ENCODE results near the gene DHDH. TPM values are rescaled to one million over a fixed set of nuclear protein-coding genes. Genes with fewer than 3 reads are reported as not detected.
"Not testable (repeated sequence)": the region's sequence is repeated elsewhere in the genome, so short reads cannot be mapped to it uniquely, and the experiment has no call there.

DHDH gene
- total and polyA plus RNA-seq, 3 experiments from 2014 or later, result 0.31 to 0.53 (median 0.42) TPM

DNA sequence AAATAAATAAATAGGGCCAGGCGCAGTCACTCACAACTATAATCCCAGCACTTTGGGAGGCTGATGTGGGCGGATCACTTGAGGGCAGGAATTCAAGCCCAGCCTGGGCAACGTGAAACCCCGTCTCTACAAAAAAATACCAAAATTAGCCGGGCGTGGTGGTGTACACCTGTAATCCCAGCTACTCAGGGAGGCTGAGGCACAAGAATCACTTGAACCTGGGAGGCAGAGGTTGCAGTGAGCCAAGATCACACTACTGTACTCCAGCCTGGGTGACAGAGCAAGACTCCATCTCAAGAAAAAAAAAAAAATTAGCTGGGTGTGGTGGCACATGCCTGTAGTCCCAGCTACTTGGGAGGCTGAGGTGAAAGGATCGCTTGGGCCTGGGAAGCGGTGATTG lies 7.6 kb upstream of the DHDH start:
- H3K4me1 ChIP-seq (ENCODE audit: insufficient read depth, low read length); POLR2A ChIA-PET; H3K9me3 ChIP-seq (ENCODE audit: low read length); H3K36me3 ChIP-seq (ENCODE audit: insufficient read depth, low read length); H3K4me3 ChIP-seq (ENCODE audit: low read length); DNase-seq; H3K27me3 ChIP-seq (ENCODE audit: insufficient read depth, low read length, poor library complexity, severe bottlenecking); H3K4me3 Mint-ChIP-seq; CTCF ChIA-PET; H3K4me1 Mint-ChIP-seq; H3K27ac Mint-ChIP-seq; H3K27me3 Mint-ChIP-seq; H3K9me3 Mint-ChIP-seq; H3K27ac ChIP-seq (ENCODE audit: low read depth, low read length): not testable (repeated sequence)
- peaks cover 0 to 20% (median 0%) of the 10 kb centered on the region in 3 donors for H3K36me3 Mint-ChIP-seq

DNA sequence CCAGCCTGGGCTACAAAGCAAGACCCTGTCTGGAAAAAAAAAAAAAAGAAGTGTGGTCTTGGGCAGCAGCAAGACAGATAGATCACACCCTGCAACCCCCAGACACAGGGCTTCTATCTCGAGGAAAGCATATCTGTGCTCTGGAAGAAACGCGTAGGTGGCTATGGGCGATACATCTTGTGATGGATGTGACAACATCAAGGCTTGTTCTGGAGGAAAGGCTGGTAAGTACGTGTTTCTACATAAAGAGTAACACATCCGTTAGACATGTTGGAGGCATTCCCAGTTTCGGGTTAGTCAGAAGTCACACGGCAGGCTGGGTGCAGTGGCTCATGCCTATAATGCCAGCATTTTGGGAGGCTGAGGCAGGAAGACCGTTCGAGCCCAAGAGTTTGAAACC lies 6.6 kb upstream of the DHDH start:
- H3K4me1 Mint-ChIP-seq, result peaks cover 0 to 4% (median 0%) of the 10 kb centered on the region in 3 donors
- ChIA-PET CTCF (no interaction called here), POLR2A (no interaction called here)
- Histone ChIP-seq H3K4me3 (ENCODE audit: low read length) (no peak overlapping the region), H3K4me1 (ENCODE audit: insufficient read depth, low read length) (no peaks in the 10 kb centered on the region), H3K9me3 (ENCODE audit: low read length) (no peaks in the 10 kb centered on the region), H3K36me3 (ENCODE audit: insufficient read depth, low read length) (no peaks in the 10 kb centered on the region), H3K27me3 (ENCODE audit: insufficient read depth, low read length, poor library complexity, severe bottlenecking) (no peaks in the 10 kb centered on the region), H3K27ac (ENCODE audit: low read depth, low read length) (no peak overlapping the region)
- DNase-seq, result peak in 1 of 5 donors; percentile 11
- no peaks in the 10 kb centered on the region for H3K9me3 Mint-ChIP-seq
- H3K36me3 Mint-ChIP-seq, result peaks cover 0 to 12% (median 0%) of the 10 kb centered on the region in 3 donors
- peak overlapping the region in 2 of 8 donors; percentile 47 to 58 for H3K27ac Mint-ChIP-seq
- H3K4me3 Mint-ChIP-seq, result peak overlapping the region in 3 of 7 donors; percentile 22 to 61 (median 32)
- H3K27me3 Mint-ChIP-seq, result no peaks in the 10 kb centered on the region

DNA sequence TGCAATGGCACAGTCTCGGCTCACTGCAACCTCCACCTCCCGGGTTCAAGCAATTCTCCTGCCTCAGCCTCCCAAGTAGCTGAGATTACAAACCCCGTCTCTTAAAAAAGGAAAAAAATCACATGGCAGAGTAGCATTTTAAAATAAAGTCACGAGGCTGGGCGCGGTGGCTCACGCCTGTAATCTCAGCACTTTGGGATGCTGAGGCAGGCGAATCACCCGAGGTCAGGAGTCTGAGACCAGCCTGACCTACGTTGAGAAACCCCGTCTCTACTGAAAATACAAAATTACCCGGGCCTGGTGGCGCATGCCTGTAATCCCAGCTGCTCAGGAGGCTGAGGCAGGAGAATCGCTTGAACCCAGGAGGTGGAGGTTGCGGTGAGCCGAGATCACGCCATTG lies 5.8 kb upstream of the DHDH start:
- H3K27me3 ChIP-seq (ENCODE audit: insufficient read depth, low read length, poor library complexity, severe bottlenecking); H3K27ac Mint-ChIP-seq; H3K4me3 Mint-ChIP-seq; H3K4me1 ChIP-seq (ENCODE audit: insufficient read depth, low read length); H3K27me3 Mint-ChIP-seq; H3K36me3 Mint-ChIP-seq; H3K27ac ChIP-seq (ENCODE audit: low read depth, low read length); H3K36me3 ChIP-seq (ENCODE audit: insufficient read depth, low read length); H3K9me3 Mint-ChIP-seq; POLR2A ChIA-PET; CTCF ChIA-PET; DNase-seq; H3K4me1 Mint-ChIP-seq; H3K9me3 ChIP-seq (ENCODE audit: low read length); H3K4me3 ChIP-seq (ENCODE audit: low read length): not testable (repeated sequence)

DNA sequence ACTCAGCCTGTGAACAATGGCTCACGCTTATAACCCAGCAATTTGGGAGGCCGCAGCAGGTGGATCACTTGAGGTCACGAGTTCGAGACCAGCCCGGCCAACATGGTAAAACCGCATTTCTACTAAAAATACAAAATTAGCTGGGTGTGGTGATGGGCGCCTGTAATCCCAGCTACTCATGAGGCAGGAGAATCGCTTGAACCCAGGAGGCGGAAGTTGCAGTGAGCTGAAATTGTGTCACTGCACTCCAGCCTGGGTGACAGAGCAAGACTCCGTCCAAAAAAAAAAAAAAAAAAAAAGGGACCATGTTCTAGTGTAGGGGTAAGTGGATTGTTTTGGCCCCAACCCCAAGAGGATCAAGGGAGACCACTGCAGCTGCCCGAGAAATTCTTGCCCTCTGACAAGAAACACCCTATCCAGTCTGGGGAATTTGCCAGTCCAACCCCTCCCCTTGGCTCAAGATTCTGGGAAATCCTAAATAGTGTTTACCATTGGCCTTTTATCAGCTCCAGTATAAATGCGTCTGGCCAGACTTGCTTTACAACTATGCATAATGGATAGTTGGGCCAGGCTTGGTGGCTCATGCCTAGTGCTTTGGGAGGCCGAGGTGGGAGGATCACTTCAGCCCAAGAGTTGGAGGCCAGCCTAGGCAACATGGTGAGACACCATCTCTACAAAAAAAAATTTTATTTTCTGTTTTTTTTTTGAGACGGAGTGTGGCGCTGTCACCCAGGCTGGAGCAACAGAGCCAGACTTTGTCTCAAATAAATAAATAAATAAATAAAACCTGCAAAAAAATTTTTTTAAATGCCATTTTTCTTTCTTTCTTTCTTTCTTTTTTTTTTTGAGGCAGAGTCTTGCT lies 5.1 kb upstream of the DHDH start:
- H3K27ac Mint-ChIP-seq, result no peak overlapping the region
- POLR2A ChIA-PET, result no interaction called here

DNA sequence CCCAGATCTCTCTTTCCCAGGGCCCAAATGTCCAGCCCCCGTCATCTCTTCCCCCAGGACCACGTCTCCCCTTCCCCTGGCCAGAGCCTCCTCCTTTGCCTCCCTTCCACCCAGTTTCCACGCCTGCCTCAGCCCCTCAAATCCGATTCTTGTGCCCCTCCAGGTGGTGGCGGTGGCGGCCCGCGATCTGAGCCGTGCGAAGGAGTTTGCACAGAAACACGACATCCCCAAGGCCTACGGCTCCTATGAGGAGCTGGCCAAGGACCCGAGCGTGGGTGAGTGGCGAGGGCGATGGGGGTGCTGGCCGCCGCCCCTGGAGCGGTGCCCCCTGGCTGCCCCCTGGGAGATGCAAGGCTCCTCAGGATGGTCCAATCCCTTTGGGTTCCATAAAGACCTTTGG lies 1.3 kb downstream of the DHDH start:
- Histone ChIP-seq H3K4me1 (ENCODE audit: insufficient read depth, low read length) (peaks cover 12% of the 10 kb centered on the region), H3K27me3 (ENCODE audit: insufficient read depth, low read length, poor library complexity, severe bottlenecking) (no peaks in the 10 kb centered on the region), H3K36me3 (ENCODE audit: insufficient read depth, low read length) (no peaks in the 10 kb centered on the region), H3K4me3 (ENCODE audit: low read length) (no peak overlapping the region), H3K9me3 (ENCODE audit: low read length) (no peaks in the 10 kb centered on the region), H3K27ac (ENCODE audit: low read depth, low read length) (no peak overlapping the region)
- Mint-ChIP-seq H3K4me3 (peak overlapping the region in 1 of 7 donors; percentile 23), H3K9me3 (no peaks in the 10 kb centered on the region), H3K27me3 (no peaks in the 10 kb centered on the region), H3K4me1 (peaks cover 9 to 19% (median 12%) of the 10 kb centered on the region in 3 donors), H3K36me3 (no peaks in the 10 kb centered on the region), H3K27ac (peak overlapping the region in 1 of 8 donors; percentile 38)
- POLR2A ChIA-PET, result no interaction called here
- DNase-seq, result no peak
- CTCF ChIA-PET, result no interaction called here

More for the DNA sequence above, 5.1 kb upstream of the DHDH start:
- CTCF ChIA-PET, result no interaction called here
- H3K4me1 ChIP-seq (ENCODE audit: insufficient read depth, low read length), result peaks cover 6% of the 10 kb centered on the region
- H3K27ac ChIP-seq (ENCODE audit: low read depth, low read length), result no peak overlapping the region
- Mint-ChIP-seq H3K27me3 (no peaks in the 10 kb centered on the region), H3K4me1 (peaks cover 5 to 7% (median 5%) of the 10 kb centered on the region in 3 donors), H3K4me3 (no peak overlapping the region), H3K36me3 (peaks cover 0 to 2% (median 0%) of the 10 kb centered on the region in 3 donors), H3K9me3 (no peaks in the 10 kb centered on the region)
- no peaks in the 10 kb centered on the region for H3K36me3 ChIP-seq (ENCODE audit: insufficient read depth, low read length)
- no peaks in the 10 kb centered on the region for H3K27me3 ChIP-seq (ENCODE audit: insufficient read depth, low read length, poor library complexity, severe bottlenecking)
- DNase-seq, result no peak
- no peak overlapping the region for H3K4me3 ChIP-seq (ENCODE audit: low read length)
- no peaks in the 10 kb centered on the region for H3K9me3 ChIP-seq (ENCODE audit: low read length)

DNA sequence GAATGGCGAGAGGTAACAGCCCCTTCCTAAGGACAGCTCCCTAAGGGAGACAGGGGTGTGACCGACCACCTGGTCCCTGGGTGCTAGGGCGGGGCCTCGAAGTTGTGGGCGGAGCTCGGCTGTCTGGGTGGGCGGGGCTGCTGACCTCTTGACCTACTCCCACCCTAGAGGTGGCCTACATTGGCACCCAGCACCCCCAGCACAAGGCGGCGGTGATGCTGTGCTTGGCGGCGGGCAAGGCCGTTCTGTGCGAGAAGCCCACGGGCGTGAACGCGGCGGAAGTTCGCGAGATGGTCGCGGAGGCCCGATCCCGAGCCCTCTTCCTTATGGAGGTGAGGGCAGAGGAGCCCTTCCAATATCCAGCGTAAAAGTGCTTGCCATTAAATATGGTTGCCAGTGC lies 2.4 kb downstream of the DHDH start:
- H3K4me3 ChIP-seq (ENCODE audit: low read length), result no peak overlapping the region
- DNase-seq, result no peak
- no peaks in the 10 kb centered on the region for H3K9me3 Mint-ChIP-seq
- no peaks in the 10 kb centered on the region for H3K9me3 ChIP-seq (ENCODE audit: low read length)
- no peaks in the 10 kb centered on the region for H3K27me3 Mint-ChIP-seq
- no peaks in the 10 kb centered on the region for H3K27me3 ChIP-seq (ENCODE audit: insufficient read depth, low read length, poor library complexity, severe bottlenecking)
- H3K4me3 Mint-ChIP-seq, result no peak overlapping the region
- H3K36me3 ChIP-seq (ENCODE audit: insufficient read depth, low read length), result no peaks in the 10 kb centered on the region
- peaks cover 12% of the 10 kb centered on the region for H3K4me1 ChIP-seq (ENCODE audit: insufficient read depth, low read length)
- H3K4me1 Mint-ChIP-seq, result peaks cover 9 to 19% (median 12%) of the 10 kb centered on the region in 3 donors
- ChIA-PET POLR2A (interaction anchor here (0.6 kb wide), 1 partner anchor 141 kb away, joined by 3 read pairs; no protein-coding TSS in a partner anchor), CTCF (no interaction called here)
- H3K27ac Mint-ChIP-seq, result no peak overlapping the region
- H3K27ac ChIP-seq (ENCODE audit: low read depth, low read length), result no peak overlapping the region
- peaks cover 0 to under 1% (median 0%) of the 10 kb centered on the region in 3 donors for H3K36me3 Mint-ChIP-seq

DNA sequence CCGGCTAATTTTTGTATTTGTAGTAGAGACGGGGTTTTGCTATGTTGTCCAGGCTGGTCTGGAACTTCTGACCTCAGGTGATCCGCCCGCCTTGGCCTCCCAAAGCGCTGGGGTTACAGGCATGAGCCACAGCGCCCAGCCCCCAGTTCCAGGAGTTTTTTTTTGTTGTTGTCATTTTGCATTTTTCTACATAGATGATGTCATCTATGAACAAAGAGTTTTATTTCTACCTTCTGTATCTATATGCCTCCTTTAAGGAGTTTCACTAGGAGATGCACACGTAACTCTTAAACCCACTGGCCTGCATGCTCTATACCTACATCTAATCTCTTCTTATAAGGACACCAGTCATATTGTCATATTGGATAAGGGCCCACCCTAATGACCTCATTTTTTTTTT lies 4.8 kb downstream of the DHDH start:
- H3K27me3 Mint-ChIP-seq, result no peaks in the 10 kb centered on the region
- H3K27ac Mint-ChIP-seq, result no peak overlapping the region
- POLR2A ChIA-PET, result no interaction called here
- no peaks in the 10 kb centered on the region for H3K36me3 ChIP-seq (ENCODE audit: insufficient read depth, low read length)
- H3K4me1 ChIP-seq (ENCODE audit: insufficient read depth, low read length), result peaks cover 6% of the 10 kb centered on the region
- H3K27ac ChIP-seq (ENCODE audit: low read depth, low read length), result no peak overlapping the region
- H3K4me3 ChIP-seq (ENCODE audit: low read length), result no peak overlapping the region
- H3K9me3 Mint-ChIP-seq, result no peaks in the 10 kb centered on the region
- no peak overlapping the region for H3K4me3 Mint-ChIP-seq
- H3K4me1 Mint-ChIP-seq, result peaks cover 7 to 13% (median 8%) of the 10 kb centered on the region in 3 donors
- CTCF ChIA-PET, result no interaction called here
- no peak for DNase-seq
- peaks cover 1 to 6% (median 1%) of the 10 kb centered on the region in 3 donors for H3K36me3 Mint-ChIP-seq
- no peaks in the 10 kb centered on the region for H3K27me3 ChIP-seq (ENCODE audit: insufficient read depth, low read length, poor library complexity, severe bottlenecking)
- no peaks in the 10 kb centered on the region for H3K9me3 ChIP-seq (ENCODE audit: low read length)

DNA sequence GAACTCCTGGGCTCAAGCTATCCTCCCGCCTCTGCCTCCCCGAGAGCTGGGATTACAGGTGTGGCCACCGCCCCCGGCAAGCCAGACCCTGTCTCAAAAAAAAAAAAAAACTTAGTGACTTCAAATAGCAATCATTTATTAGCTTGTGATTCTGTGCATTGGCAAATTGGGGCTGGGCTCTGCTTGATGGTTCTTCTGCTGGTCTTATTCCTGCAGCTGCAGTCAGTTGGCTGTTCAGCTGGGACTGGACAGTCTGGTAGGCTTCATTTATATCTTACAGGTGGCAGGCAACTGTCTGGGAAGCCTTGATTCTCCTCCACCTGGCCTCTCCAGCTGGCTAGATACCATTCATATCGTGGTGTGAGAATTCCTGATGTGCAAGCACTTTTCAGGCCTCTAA lies 7.4 kb downstream of the DHDH start:
- H3K36me3 Mint-ChIP-seq, result peaks cover 1 to 6% (median 1%) of the 10 kb centered on the region in 3 donors
- no peaks in the 10 kb centered on the region for H3K27me3 Mint-ChIP-seq
- Histone ChIP-seq H3K4me3 (ENCODE audit: low read length) (no peak overlapping the region), H3K36me3 (ENCODE audit: insufficient read depth, low read length) (no peaks in the 10 kb centered on the region), H3K9me3 (ENCODE audit: low read length) (no peaks in the 10 kb centered on the region), H3K4me1 (ENCODE audit: insufficient read depth, low read length) (no peaks in the 10 kb centered on the region), H3K27ac (ENCODE audit: low read depth, low read length) (no peak overlapping the region), H3K27me3 (ENCODE audit: insufficient read depth, low read length, poor library complexity, severe bottlenecking) (no peaks in the 10 kb centered on the region)
- no peak overlapping the region for H3K4me3 Mint-ChIP-seq
- no peaks in the 10 kb centered on the region for H3K4me1 Mint-ChIP-seq
- ChIA-PET POLR2A (no interaction called here), CTCF (no interaction called here)
- DNase-seq, result no peak
- no peak overlapping the region for H3K27ac Mint-ChIP-seq
- H3K9me3 Mint-ChIP-seq, result no peaks in the 10 kb centered on the region

All from CD8-positive, alpha-beta memory T cell (primary cell).